HCT116 (cell line): ENCODE data around the gene PIK3C3. TPM values are rescaled to one million over a fixed set of nuclear protein-coding genes. Genes with fewer than 3 reads are reported as not detected.

ENCODE experiments used
- ATAC-seq: fragments of 200-7000 bp; cut with Tn5 transposase; 2 replicates; pipeline ENCODE4 v1.9.1; 2020; ENCODE audit warnings: mild to moderate bottlenecking, moderate library complexity
- BruUV-seq: library from RNA; stranded (reverse); fragments of 400-500 nt; replicated peaks from 2 replicates; lab custom pipeline; 2021; lab: Mats Ljungman, UMichigan
- CTCF ChIA-PET: fragments of 300-600 bp; sonication (Branson Sonifier 250); formaldehyde crosslinking; loops from one replicate; lab custom pipeline; 2021; ENCODE audit warnings: antibody characterized with exemption; lab: Charles Lee
- POLR2A ChIA-PET: fragments of 300-600, 350-600 bp; sonication (Branson Sonifier 250); formaldehyde crosslinking; loops from one replicate; lab custom pipeline; 2021; ENCODE audit warnings: antibody characterized with exemption; lab: Charles Lee
- RAD21 ChIA-PET, 2 experiments: fragments of 300-600 bp; sonication (Branson Sonifier 250); formaldehyde crosslinking; loops; one replicate each; lab custom pipeline; 2023; ENCODE audit warnings: low total read pairs in 2 of 2; ENCODE audit not compliant: uncharacterized antibody in 2 of 2, unreplicated experiment in 2 of 2, low non-redundant PET in 1 of 2; lab: Charles Lee
- DNase-seq: peaks from one replicate; pipeline ENCODE4 v3.0.0-alpha.2; 2010; ENCODE audit warnings: low read depth, low spot score
- H2AFZ ChIP-seq: fragments of 200-600 bp; shearing (Covaris generic), sonication (generic); 2 replicates; pipeline ENCODE4 v1.6.1; 2017; ENCODE audit warnings: low read depth, mixed run types, mixed read lengths, antibody characterized with exemption, low read length; ENCODE audit not compliant: poor library complexity, severe bottlenecking
- H3K27ac ChIP-seq: 2 replicates; pipeline ENCODE4 v1.5.1; 2012; ENCODE audit warnings: low read depth, low read length
- H3K27me3 ChIP-seq: fragments of 200-600 bp; sonication (generic); 2 replicates; pipeline ENCODE4 v1.6.1; 2016; ENCODE audit warnings: mixed run types, low read length, mixed read lengths; ENCODE audit not compliant: insufficient read depth
- H3K36me3 ChIP-seq, 2 experiments: fragments of 200-500 bp in 1 of 2; fragments of 200-600 bp in 1 of 2; sonication (Bioruptor generic) in 1 of 2; sonication (generic) in 1 of 2; 2 replicates each; pipeline versions ENCODE4 v1.5.1 to v1.6.1; 2014 to 2016; ENCODE audit warnings: low read length in 2 of 2, inconsistent platforms in 1 of 2, mixed read lengths in 1 of 2, mixed run types in 1 of 2; ENCODE audit not compliant: insufficient read depth in 2 of 2, control insufficient read depth in 1 of 2
- H3K4me1 ChIP-seq, 2 experiments: fragments of 200-600 bp in 1 of 2; sonication (generic) in 1 of 2; 2 replicates each; pipeline versions ENCODE4 v1.5.1 to v1.6.1; 2012 to 2017; ENCODE audit warnings: low read length in 2 of 2, inconsistent platforms in 1 of 2, mild to moderate bottlenecking in 1 of 2, mixed read lengths in 1 of 2, mixed run types in 1 of 2, moderate library complexity in 1 of 2; ENCODE audit not compliant: insufficient read depth in 2 of 2, control insufficient read depth in 1 of 2
- H3K4me2 ChIP-seq: fragments of 200-600 bp; sonication (generic); 2 replicates; pipeline ENCODE4 v1.6.1; 2017; ENCODE audit warnings: mixed run types, low read length, mixed read lengths
- H3K4me3 ChIP-seq, 2 experiments: fragments of 200-600 bp in 1 of 2; sonication (generic) in 1 of 2; replicated peaks in 1 of 2; 2 replicates each; pipeline ENCODE4 v1.5.1; 2011 to 2016; ENCODE audit warnings: low read length in 2 of 2, control low read depth in 1 of 2, low read depth in 1 of 2, mild to moderate bottlenecking in 1 of 2, mixed read lengths in 1 of 2, mixed run types in 1 of 2
- H3K79me2 ChIP-seq: fragments of 200-600 bp; sonication (generic); 2 replicates; pipeline ENCODE4 v1.6.1; 2017; ENCODE audit warnings: mild to moderate bottlenecking, mixed run types, low read length, moderate library complexity, mixed read lengths; ENCODE audit not compliant: insufficient read depth
- H3K9ac ChIP-seq: fragments of 200-600 bp; sonication (generic); 2 replicates; pipeline ENCODE4 v1.6.1; 2016; ENCODE audit warnings: low read length, mixed read lengths
- H3K9me2 ChIP-seq: fragments of 200-600 bp; sonication (generic), shearing (Covaris generic); 2 replicates; pipeline ENCODE4 v1.6.1; 2017; ENCODE audit warnings: mixed run types, mild to moderate bottlenecking, moderate library complexity; ENCODE audit not compliant: insufficient read depth
- H3K9me3 ChIP-seq, 2 experiments: fragments of 200-500 bp in 1 of 2; fragments of 200-600 bp in 1 of 2; sonication (Bioruptor generic) in 1 of 2; sonication (generic) in 1 of 2; 2 replicates each; pipeline ENCODE4 v1.6.1; 2014 to 2017; ENCODE audit warnings: low read length in 2 of 2, mixed read lengths in 2 of 2, inconsistent platforms in 1 of 2, low read depth in 1 of 2, mild to moderate bottlenecking in 1 of 2, mixed run types in 1 of 2, moderate library complexity in 1 of 2; ENCODE audit not compliant: control insufficient read depth in 1 of 2, insufficient read depth in 1 of 2
- H4K20me1 ChIP-seq: fragments of 200-600 bp; sonication (generic), shearing (Covaris generic); 2 replicates; pipeline ENCODE4 v1.6.1; 2017; ENCODE audit warnings: mixed run types, mild to moderate bottlenecking, moderate library complexity; ENCODE audit not compliant: insufficient read depth
- CBX3 ChIP-seq: IDR thresholded peaks from 2 replicates; pipeline ENCODE4 v1.6.1; 2012; ENCODE audit warnings: low read depth
- EGR1 ChIP-seq: IDR thresholded peaks from 2 replicates; pipeline ENCODE4 v1.6.1; 2012; ENCODE audit warnings: low read depth
- ELF1 ChIP-seq: IDR thresholded peaks from 2 replicates; pipeline ENCODE4 v1.6.1; 2012; ENCODE audit warnings: low read depth, borderline replicate concordance
- EZH2 ChIP-seq: fragments of 200-600 bp; sonication (generic); IDR thresholded peaks from 2 replicates; pipeline ENCODE4 v1.6.1; 2017; ENCODE audit warnings: antibody characterized with exemption, mixed run types
- TCF7L2 ChIP-seq: IDR thresholded peaks from 2 replicates; pipeline ENCODE4 v1.7.0; 2011; ENCODE audit warnings: borderline replicate concordance, inconsistent platforms; ENCODE audit not compliant: insufficient read depth, insufficient read length; ENCODE audit errors: extremely low read depth
- intact Hi-C: fragments of 100-400 bp; cut with micrococcal nuclease; formaldehyde crosslinking; loops from 2 replicates; pipeline ENCODE4 v1.10.0; 2022
- total RNA-seq: library from RNA; stranded (reverse); gene quantifications from one replicate; pipeline ENCODE4 v1.2.1, GENCODE V29; 2021; ENCODE audit not compliant: unreplicated experiment
- TF ChIP-seq, protein P1 (sequence below): IDR thresholded peaks from 2 replicates; pipeline ENCODE4 v1.6.1; 2012; ENCODE audit warnings: low read depth

PIK3C3 gene
- total RNA-seq, 1 experiment from 2014 or later, result 40.4 TPM

DNA sequence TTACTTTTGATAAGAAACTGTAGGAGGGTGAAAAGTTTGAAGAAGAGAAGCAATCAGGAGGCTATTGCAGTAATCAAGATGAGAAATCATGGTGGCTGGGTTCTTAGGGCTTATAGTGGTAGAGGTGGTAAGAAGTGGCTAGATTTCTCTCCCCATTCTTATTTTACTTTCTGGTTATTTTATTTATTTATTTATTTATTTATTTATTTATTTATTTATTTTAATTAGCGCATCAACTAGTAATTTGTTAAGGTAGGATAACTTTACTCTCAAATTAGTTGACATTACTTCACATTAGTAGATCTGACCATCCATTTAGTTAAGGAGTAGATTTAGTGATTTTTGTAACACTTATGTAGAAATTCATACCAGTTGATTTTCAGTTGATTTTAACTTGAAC lies 77.4 kb downstream of the PIK3C3 start (continued):
- no peak for TF ChIP-seq CBX3
- TF ChIP-seq EZH2, result no peak
- TF ChIP-seq, protein P1, sequence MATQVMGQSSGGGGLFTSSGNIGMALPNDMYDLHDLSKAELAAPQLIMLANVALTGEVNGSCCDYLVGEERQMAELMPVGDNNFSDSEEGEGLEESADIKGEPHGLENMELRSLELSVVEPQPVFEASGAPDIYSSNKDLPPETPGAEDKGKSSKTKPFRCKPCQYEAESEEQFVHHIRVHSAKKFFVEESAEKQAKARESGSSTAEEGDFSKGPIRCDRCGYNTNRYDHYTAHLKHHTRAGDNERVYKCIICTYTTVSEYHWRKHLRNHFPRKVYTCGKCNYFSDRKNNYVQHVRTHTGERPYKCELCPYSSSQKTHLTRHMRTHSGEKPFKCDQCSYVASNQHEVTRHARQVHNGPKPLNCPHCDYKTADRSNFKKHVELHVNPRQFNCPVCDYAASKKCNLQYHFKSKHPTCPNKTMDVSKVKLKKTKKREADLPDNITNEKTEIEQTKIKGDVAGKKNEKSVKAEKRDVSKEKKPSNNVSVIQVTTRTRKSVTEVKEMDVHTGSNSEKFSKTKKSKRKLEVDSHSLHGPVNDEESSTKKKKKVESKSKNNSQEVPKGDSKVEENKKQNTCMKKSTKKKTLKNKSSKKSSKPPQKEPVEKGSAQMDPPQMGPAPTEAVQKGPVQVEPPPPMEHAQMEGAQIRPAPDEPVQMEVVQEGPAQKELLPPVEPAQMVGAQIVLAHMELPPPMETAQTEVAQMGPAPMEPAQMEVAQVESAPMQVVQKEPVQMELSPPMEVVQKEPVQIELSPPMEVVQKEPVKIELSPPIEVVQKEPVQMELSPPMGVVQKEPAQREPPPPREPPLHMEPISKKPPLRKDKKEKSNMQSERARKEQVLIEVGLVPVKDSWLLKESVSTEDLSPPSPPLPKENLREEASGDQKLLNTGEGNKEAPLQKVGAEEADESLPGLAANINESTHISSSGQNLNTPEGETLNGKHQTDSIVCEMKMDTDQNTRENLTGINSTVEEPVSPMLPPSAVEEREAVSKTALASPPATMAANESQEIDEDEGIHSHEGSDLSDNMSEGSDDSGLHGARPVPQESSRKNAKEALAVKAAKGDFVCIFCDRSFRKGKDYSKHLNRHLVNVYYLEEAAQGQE, result no peak
- no peak for TF ChIP-seq ELF1

GRCh38 chr18:42033137-42033810 lies 78.2 kb downstream of the PIK3C3 start:
- no peaks in the 10 kb centered on the region for H4K20me1 ChIP-seq
- no peaks in the 10 kb centered on the region for H3K79me2 ChIP-seq
- no peak overlapping the region for H3K4me3 ChIP-seq
- no peak for DNase-seq
- no peaks in the 10 kb centered on the region for H3K4me1 ChIP-seq
- no TSS peak for BruUV-seq
- no peaks in the 10 kb centered on the region for H3K9me2 ChIP-seq
- H3K9ac ChIP-seq, result no peak overlapping the region
- no peaks in the 10 kb centered on the region for H3K27me3 ChIP-seq
- TF ChIP-seq EGR1 (no peak), TCF7L2 (no peak)
- no peak overlapping the region for H2AFZ ChIP-seq
- intact Hi-C loops, result no loop called here
- H3K27ac ChIP-seq, result no peak overlapping the region
- RAD21 ChIA-PET, result no interaction called here
- H3K4me2 ChIP-seq, result no peak overlapping the region
- CTCF ChIA-PET, result no interaction called here
- H3K36me3 ChIP-seq, result peaks cover 0 to 14% of the 10 kb centered on the region in 2 experiments; a peak in 2 of 4 replicates
- H3K9me3 ChIP-seq, result no peaks in the 10 kb centered on the region
- POLR2A ChIA-PET, result no interaction called here
- ATAC-seq, result no peak
